OCI-LY3 (cell line): ENCODE measurements around the gene P2RY6.

Experiments
- CTCF ChIP-seq: fragments of 200-600, 300-600 bp; sonication (generic); IDR thresholded peaks from 2 replicates; pipeline ENCODE4 v1.5.1; 2014; ENCODE audit warnings: antibody characterized with exemption, low read length, low read depth
- EZH2phosphoT487 ChIP-seq: fragments of 200-600 bp; shearing (Covaris generic); IDR thresholded peaks from 2 replicates; pipeline ENCODE4 v1.6.1; 2018; ENCODE audit warnings: antibody characterized with exemption, mixed run types, low read depth

DNA sequence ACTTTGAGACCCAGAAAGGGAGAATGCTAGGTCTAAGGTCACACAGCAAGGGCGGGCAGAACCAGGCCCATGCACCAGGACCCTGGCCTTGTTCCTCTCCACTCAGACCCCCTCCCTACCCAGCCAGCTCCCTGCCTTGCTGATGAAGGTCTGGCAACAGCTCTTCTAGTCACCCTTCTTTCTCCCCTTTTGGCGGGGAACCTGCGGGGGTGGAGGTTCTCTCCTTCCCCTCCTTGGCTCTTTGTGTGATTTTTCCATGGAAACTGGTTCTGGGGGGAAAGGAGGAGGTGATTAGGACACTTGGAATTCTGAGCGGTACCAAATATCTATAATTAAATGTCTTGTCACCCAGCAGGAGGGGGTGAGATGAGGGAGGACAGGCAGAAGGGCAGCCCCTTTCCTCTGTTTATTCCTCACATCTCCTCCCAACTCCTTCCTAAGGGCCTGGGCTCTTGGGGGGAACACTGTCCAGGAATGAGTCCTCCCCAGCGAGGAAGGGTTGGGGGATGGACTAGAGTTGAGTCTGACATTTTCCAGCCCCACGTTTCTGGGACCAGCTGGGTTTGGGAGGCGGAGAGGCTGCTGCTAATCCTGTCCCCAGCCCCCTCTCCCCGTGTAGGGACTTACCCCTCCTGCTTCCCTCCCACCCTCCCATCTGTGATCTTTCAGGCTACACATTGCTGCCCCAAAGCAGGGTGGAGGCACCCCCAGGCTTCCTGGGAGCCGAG lies 43.3 kb downstream of the P2RY6 start:
- TF ChIP-seq EZH2phosphoT487 (no peak), CTCF (no peak)
